ENCODE results near the gene TAS2R13.

TAS2R13 gene

DNA sequence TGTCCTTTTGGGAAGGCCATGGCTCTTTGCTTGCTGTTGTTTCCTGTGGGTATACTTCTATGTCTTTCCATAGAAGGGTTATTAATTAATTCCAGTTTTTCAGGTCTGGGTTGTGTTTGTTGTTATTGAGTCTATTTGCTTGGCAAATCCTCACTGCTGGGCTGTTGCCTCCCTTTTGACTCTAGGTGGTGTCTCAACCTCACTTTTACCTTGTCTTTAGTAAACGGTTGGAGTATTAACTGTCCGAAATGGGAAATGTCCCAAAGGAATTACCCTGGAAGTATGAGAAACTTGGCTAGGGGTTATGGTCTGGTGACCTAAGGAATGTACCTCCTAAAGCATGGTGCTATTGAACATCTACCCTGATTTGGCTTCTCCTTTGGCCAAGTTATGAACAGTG is 42.0 kb downstream of the TAS2R13 start:
- no peak for DNase-seq (ENCODE audit: low spot score)

- no peak for DNase-seq (ENCODE audit: low spot score)
Observed at GRCh38 chr12:10863512-10864218, 45.7 kb downstream of the TAS2R13 start.

DNA sequence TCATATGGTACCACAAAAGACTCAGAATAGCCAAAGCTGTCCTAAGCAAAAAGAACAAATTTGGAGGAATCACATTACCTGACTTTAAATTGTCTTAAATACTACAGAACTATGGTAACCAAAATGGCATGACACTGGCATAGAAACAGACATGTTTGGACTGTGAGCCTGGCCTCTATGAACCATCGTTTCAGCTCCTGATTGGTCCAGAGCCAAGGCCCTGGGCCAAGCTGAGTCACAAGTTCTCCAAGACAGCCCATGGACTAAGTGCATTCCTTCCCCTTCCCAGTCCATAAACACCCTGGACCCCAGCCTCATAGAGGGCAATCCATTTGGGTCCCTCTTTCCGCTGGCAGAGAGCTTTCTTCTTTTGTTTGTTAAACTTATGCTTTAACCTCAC is 48.0 kb downstream of the TAS2R13 start:
- no peak for DNase-seq (ENCODE audit: low spot score)

All from hematopoietic multipotent progenitor cell treated with erythropoietin and hydrocortisone succinate and interleukin-3 and kit ligand, for 15 days (in vitro differentiated cells).